Measurements from ENCODE around the gene SCPEP1. TPM values are rescaled to one million over a fixed set of nuclear protein-coding genes. Genes with fewer than 3 reads are reported as not detected.
"Not testable (repeated sequence)": the region's sequence is repeated elsewhere in the genome, so short reads cannot be mapped to it uniquely, and the experiment has no call there.

Gene SCPEP1
- total and polyA plus RNA-seq, 2 donors, result 11.1 to 49.9 TPM

- WGBS, result 92% methylated on average over 3 of the region's 3 CpGs
- Histone ChIP-seq H3K9me3 (ENCODE audit: control insufficient read depth in 2 of 2, insufficient read depth in 1 of 2, low read length in 1 of 2) (no peaks in the 10 kb centered on the region), H3K27me3 (ENCODE audit: control insufficient read depth in 2 of 2, insufficient read depth in 1 of 2, low read length in 1 of 2) (no peaks in the 10 kb centered on the region), H3K27ac (ENCODE audit: low read depth in 1 of 2, low read length in 1 of 2) (no peak overlapping the region), H3K4me3 (ENCODE audit: low read length in 2 of 2) (no peak overlapping the region), H3K4me1 (ENCODE audit: control insufficient read depth in 2 of 2, insufficient read depth in 2 of 2, low read length in 2 of 2) (no peaks in the 10 kb centered on the region), H3K36me3 (ENCODE audit: control insufficient read depth in 2 of 2, insufficient read depth in 2 of 2, low read length in 1 of 2) (peaks cover 25 to 35% of the 10 kb centered on the region in 2 donors)
- DNase-seq (ENCODE audit: low read depth in 6 of 9, low spot score in 9 of 9), result no peak
Measured at GRCh38 chr17:56949595-56949994, 28.3 kb upstream of the SCPEP1 start.

GRCh38 chr17:56956992-56957391 is 20.9 kb upstream of the SCPEP1 start:
- Histone ChIP-seq H3K36me3 (ENCODE audit: control insufficient read depth in 2 of 2, insufficient read depth in 2 of 2, low read length in 1 of 2) (peaks cover 7% of the 10 kb centered on the region in 2 donors), H3K27ac (ENCODE audit: low read depth in 1 of 2, low read length in 1 of 2) (no peak overlapping the region), H3K9me3 (ENCODE audit: control insufficient read depth in 2 of 2, insufficient read depth in 1 of 2, low read length in 1 of 2) (no peaks in the 10 kb centered on the region), H3K27me3 (ENCODE audit: control insufficient read depth in 2 of 2, insufficient read depth in 1 of 2, low read length in 1 of 2) (no peaks in the 10 kb centered on the region), H3K4me1 (ENCODE audit: control insufficient read depth in 2 of 2, insufficient read depth in 2 of 2, low read length in 2 of 2) (peaks cover 4 to 8% of the 10 kb centered on the region in 2 donors), H3K4me3 (ENCODE audit: low read length in 2 of 2) (no peak overlapping the region)
- WGBS, result 98% methylated on average over 5 of the region's 5 CpGs
- no peak for DNase-seq (ENCODE audit: low read depth in 6 of 9, low spot score in 9 of 9)

GRCh38 chr17:56960596-56961538 is 17.1 kb upstream of the SCPEP1 start, which contains the start of gene COIL:
COIL (minus strand) TSS chr17:56961050; CDS start chr17:56961019, 31 bp downstream.
- Histone ChIP-seq H3K27me3 (ENCODE audit: control insufficient read depth in 2 of 2, insufficient read depth in 1 of 2, low read length in 1 of 2) (no peaks in the 10 kb centered on the region), H3K4me1 (ENCODE audit: control insufficient read depth in 2 of 2, insufficient read depth in 2 of 2, low read length in 2 of 2) (peaks cover 4 to 8% of the 10 kb centered on the region in 2 donors), H3K27ac (ENCODE audit: low read depth in 1 of 2, low read length in 1 of 2) (peak within 1 kb of the TSS; percentile 91 to 95), H3K4me3 (ENCODE audit: low read length in 2 of 2) (peak within 1 kb of the TSS; percentile 54 to 66), H3K36me3 (ENCODE audit: control insufficient read depth in 2 of 2, insufficient read depth in 2 of 2, low read length in 1 of 2) (peaks cover 5 to 7% of the 10 kb centered on the region in 2 donors), H3K9me3 (ENCODE audit: control insufficient read depth in 2 of 2, insufficient read depth in 1 of 2, low read length in 1 of 2) (no peaks in the 10 kb centered on the region)
- 5% methylated on average over 59 of the region's 59 CpGs for WGBS
- peak; percentile 83 to 96 (median 91) for DNase-seq (ENCODE audit: low read depth in 6 of 9, low spot score in 9 of 9)

GRCh38 chr17:56965241-56965640 is 12.7 kb upstream of the SCPEP1 start:
- not testable (repeated sequence) for H3K27ac ChIP-seq (ENCODE audit: low read depth in 1 of 2, low read length in 1 of 2); H3K36me3 ChIP-seq (ENCODE audit: control insufficient read depth in 2 of 2, insufficient read depth in 2 of 2, low read length in 1 of 2); H3K27me3 ChIP-seq (ENCODE audit: control insufficient read depth in 2 of 2, insufficient read depth in 1 of 2, low read length in 1 of 2); H3K4me3 ChIP-seq (ENCODE audit: low read length in 2 of 2); H3K4me1 ChIP-seq (ENCODE audit: control insufficient read depth in 2 of 2, insufficient read depth in 2 of 2, low read length in 2 of 2); H3K9me3 ChIP-seq (ENCODE audit: control insufficient read depth in 2 of 2, insufficient read depth in 1 of 2, low read length in 1 of 2); DNase-seq (ENCODE audit: low read depth in 6 of 9, low spot score in 9 of 9)
- 95% methylated on average over 9 of the region's 9 CpGs for WGBS

- WGBS, result 97% methylated on average over 6 of the region's 6 CpGs
Measured at GRCh38 chr17:56965681-56966080, 12.2 kb upstream of the SCPEP1 start.

GRCh38 chr17:56966338-56966737 is 11.6 kb upstream of the SCPEP1 start:
- H3K27ac ChIP-seq (ENCODE audit: low read depth in 1 of 2, low read length in 1 of 2), result no peak overlapping the region
- H3K4me3 ChIP-seq (ENCODE audit: low read length in 2 of 2), result no peak overlapping the region
- peaks cover 0 to 4% of the 10 kb centered on the region in 2 donors for H3K9me3 ChIP-seq (ENCODE audit: control insufficient read depth in 2 of 2, insufficient read depth in 1 of 2, low read length in 1 of 2)
- DNase-seq (ENCODE audit: low read depth in 6 of 9, low spot score in 9 of 9), result no peak
- no peaks in the 10 kb centered on the region for H3K4me1 ChIP-seq (ENCODE audit: control insufficient read depth in 2 of 2, insufficient read depth in 2 of 2, low read length in 2 of 2)
- 90% methylated on average over 5 of the region's 5 CpGs for WGBS
- H3K27me3 ChIP-seq (ENCODE audit: control insufficient read depth in 2 of 2, insufficient read depth in 1 of 2, low read length in 1 of 2), result no peaks in the 10 kb centered on the region
- no peaks in the 10 kb centered on the region for H3K36me3 ChIP-seq (ENCODE audit: control insufficient read depth in 2 of 2, insufficient read depth in 2 of 2, low read length in 1 of 2)

More at GRCh38 chr17:56965681-56966080, 12.2 kb upstream of the SCPEP1 start:
- DNase-seq (ENCODE audit: low read depth in 6 of 9, low spot score in 9 of 9); H3K4me1 ChIP-seq (ENCODE audit: control insufficient read depth in 2 of 2, insufficient read depth in 2 of 2, low read length in 2 of 2); H3K27me3 ChIP-seq (ENCODE audit: control insufficient read depth in 2 of 2, insufficient read depth in 1 of 2, low read length in 1 of 2); H3K9me3 ChIP-seq (ENCODE audit: control insufficient read depth in 2 of 2, insufficient read depth in 1 of 2, low read length in 1 of 2); H3K36me3 ChIP-seq (ENCODE audit: control insufficient read depth in 2 of 2, insufficient read depth in 2 of 2, low read length in 1 of 2); H3K27ac ChIP-seq (ENCODE audit: low read depth in 1 of 2, low read length in 1 of 2); H3K4me3 ChIP-seq (ENCODE audit: low read length in 2 of 2): not testable (repeated sequence)

- H3K9me3 ChIP-seq (ENCODE audit: control insufficient read depth in 2 of 2, insufficient read depth in 1 of 2, low read length in 1 of 2), result peaks cover 0 to 4% of the 10 kb centered on the region in 2 donors
- H3K36me3 ChIP-seq (ENCODE audit: control insufficient read depth in 2 of 2, insufficient read depth in 2 of 2, low read length in 1 of 2), result no peaks in the 10 kb centered on the region
- 100% methylated on average over 1 of the region's 1 CpG for WGBS
- no peak for DNase-seq (ENCODE audit: low read depth in 6 of 9, low spot score in 9 of 9)
- H3K4me1 ChIP-seq (ENCODE audit: control insufficient read depth in 2 of 2, insufficient read depth in 2 of 2, low read length in 2 of 2), result no peaks in the 10 kb centered on the region
- no peaks in the 10 kb centered on the region for H3K27me3 ChIP-seq (ENCODE audit: control insufficient read depth in 2 of 2, insufficient read depth in 1 of 2, low read length in 1 of 2)
- H3K27ac ChIP-seq (ENCODE audit: low read depth in 1 of 2, low read length in 1 of 2), result no peak overlapping the region
- no peak overlapping the region for H3K4me3 ChIP-seq (ENCODE audit: low read length in 2 of 2)
Measured at GRCh38 chr17:56970974-56971373, 7.0 kb upstream of the SCPEP1 start.

- no peak for DNase-seq (ENCODE audit: low read depth in 6 of 9, low spot score in 9 of 9)
- Histone ChIP-seq H3K4me1 (ENCODE audit: control insufficient read depth in 2 of 2, insufficient read depth in 2 of 2, low read length in 2 of 2) (peaks cover 0 to 4% of the 10 kb centered on the region in 2 donors), H3K27ac (ENCODE audit: low read depth in 1 of 2, low read length in 1 of 2) (no peak overlapping the region), H3K9me3 (ENCODE audit: control insufficient read depth in 2 of 2, insufficient read depth in 1 of 2, low read length in 1 of 2) (peaks cover 0 to 4% of the 10 kb centered on the region in 2 donors), H3K36me3 (ENCODE audit: control insufficient read depth in 2 of 2, insufficient read depth in 2 of 2, low read length in 1 of 2) (no peaks in the 10 kb centered on the region), H3K4me3 (ENCODE audit: low read length in 2 of 2) (no peak overlapping the region), H3K27me3 (ENCODE audit: control insufficient read depth in 2 of 2, insufficient read depth in 1 of 2, low read length in 1 of 2) (peaks cover 0 to 6% of the 10 kb centered on the region in 2 donors)
- WGBS, result 94% methylated on average over 7 of the region's 7 CpGs
Measured at GRCh38 chr17:56972111-56972730, 5.7 kb upstream of the SCPEP1 start.

GRCh38 chr17:56973520-56973919 is 4.4 kb upstream of the SCPEP1 start:
- no peak for DNase-seq (ENCODE audit: low read depth in 6 of 9, low spot score in 9 of 9)
- WGBS, result 97% methylated on average over 7 of the region's 7 CpGs

More at GRCh38 chr17:56973520-56973919, 4.4 kb upstream of the SCPEP1 start:
- Histone ChIP-seq H3K4me1 (ENCODE audit: control insufficient read depth in 2 of 2, insufficient read depth in 2 of 2, low read length in 2 of 2) (peaks cover 3 to 12% of the 10 kb centered on the region in 2 donors), H3K27me3 (ENCODE audit: control insufficient read depth in 2 of 2, insufficient read depth in 1 of 2, low read length in 1 of 2) (peaks cover 0 to 10% of the 10 kb centered on the region in 2 donors), H3K27ac (ENCODE audit: low read depth in 1 of 2, low read length in 1 of 2) (no peak overlapping the region), H3K9me3 (ENCODE audit: control insufficient read depth in 2 of 2, insufficient read depth in 1 of 2, low read length in 1 of 2) (peaks cover 0 to 4% of the 10 kb centered on the region in 2 donors), H3K4me3 (ENCODE audit: low read length in 2 of 2) (no peak overlapping the region), H3K36me3 (ENCODE audit: control insufficient read depth in 2 of 2, insufficient read depth in 2 of 2, low read length in 1 of 2) (no peaks in the 10 kb centered on the region)
